A549 (cell line): ENCODE measurements around the gene CTBP2. TPM values are rescaled to one million over a fixed set of nuclear protein-coding genes. Genes with fewer than 3 reads are reported as not detected.

Source experiments
- ATAC-seq, 2 experiments: fragments of 200-7000 bp in 1 of 2; fragments of >200 bp in 1 of 2; cut with Nextera tagmentation in 1 of 2; cut with Tn5 transposase in 1 of 2; 3 replicates each; pipeline versions ENCODE4 v1.8.0 to v1.9.1; 2018 to 2020; ENCODE audit warnings: mild to moderate bottlenecking in 1 of 2, moderate library complexity in 1 of 2
- CTCF ChIA-PET: fragments of 300-600 bp; sonication (Branson Sonifier 250); formaldehyde crosslinking; extraction: SDS; loops from one replicate; lab custom pipeline; 2021; ENCODE audit warnings: antibody characterized with exemption, inconsistent platforms; lab: Yijun Ruan, JAX
- POLR2A ChIA-PET: fragments of 350-600 bp; formaldehyde crosslinking; extraction: SDS; loops from one replicate; lab custom pipeline; 2021; ENCODE audit warnings: antibody characterized with exemption, inconsistent platforms; lab: Yijun Ruan, JAX
- DNase-seq, 2 experiments: peaks; one replicate each; pipeline versions ENCODE4 v3.0.0 to v3.0.0-alpha.2; 2011 to 2016; ENCODE audit warnings: low read depth in 1 of 2, low spot score in 1 of 2
- FAIRE-seq: peaks from 2 replicates; lab custom pipeline; 2011; peaks lifted over from hg19 to GRCh38; lab: Jason Lieb, UNC
- H3K27ac ChIP-seq, 2 experiments: fragments of >200 bp; sonication (Bioruptor Twin); formaldehyde crosslinking; 3 replicates each; pipeline ENCODE4 v1.5.1; 2016 to 2017
- H3K4me1 ChIP-seq: fragments of >200 bp; sonication (Bioruptor Twin); formaldehyde crosslinking; 3 replicates; pipeline ENCODE4 v1.6.1; 2016
- H3K4me2 ChIP-seq: fragments of >200 bp; sonication (Bioruptor Twin); formaldehyde crosslinking; 3 replicates; pipeline ENCODE4 v1.6.1; 2016
- H3K4me3 ChIP-seq: fragments of >200 bp; sonication (Bioruptor Twin); formaldehyde crosslinking; 3 replicates; pipeline ENCODE4 v1.5.1; 2016
- H3K9me3 ChIP-seq: fragments of >200 bp; sonication (Bioruptor Twin); formaldehyde crosslinking; 3 replicates; pipeline ENCODE4 v1.6.1; 2016
- CBX2 ChIP-seq: fragments of 200-600 bp; sonication (generic); IDR thresholded peaks from 2 replicates; pipeline ENCODE4 v1.6.1; 2016; ENCODE audit warnings: low read depth, mild to moderate bottlenecking, borderline replicate concordance
- CHD4 ChIP-seq: fragments of 200-600 bp; sonication (generic); IDR thresholded peaks from 2 replicates; pipeline ENCODE4 v1.6.1; 2016; ENCODE audit warnings: antibody characterized with exemption, mild to moderate bottlenecking, borderline replicate concordance
- FOSL2 ChIP-seq, 2 experiments: fragments of 450-650 bp in 1 of 2; fragments of >200 bp in 1 of 2; sonication (Bioruptor Twin) in 1 of 2; formaldehyde crosslinking; IDR thresholded peaks; 2 replicates each; pipeline versions ENCODE4 v1.5.0 to v1.6.1; 2016 to 2020; ENCODE audit warnings: mild to moderate bottlenecking in 1 of 2, moderate library complexity in 1 of 2
- FOXS1 ChIP-seq: fragments of 250-450 bp; sonication (Bioruptor Pico); IDR thresholded peaks from 2 replicates; pipeline ENCODE4 v1.5.0; 2020; ENCODE audit warnings: mild to moderate bottlenecking, moderate library complexity
- HDAC2 ChIP-seq: fragments of 200-600 bp; sonication (generic); IDR thresholded peaks from 2 replicates; pipeline ENCODE4 v1.6.1; 2016
- HOXB13 ChIP-seq: fragments of 250-450 bp; sonication (Bioruptor Pico); IDR thresholded peaks from 2 replicates; pipeline ENCODE4 v1.5.0; 2020; ENCODE audit warnings: low read depth, mild to moderate bottlenecking, moderate library complexity
- HOXB5 ChIP-seq: fragments of 250-450 bp; sonication (Bioruptor Pico); IDR thresholded peaks from 2 replicates; pipeline ENCODE4 v1.5.0; 2020; ENCODE audit warnings: mild to moderate bottlenecking, moderate library complexity
- JUNB ChIP-seq: fragments of >200 bp; sonication (Bioruptor Twin); formaldehyde crosslinking; IDR thresholded peaks from 2 replicates; pipeline ENCODE4 v1.6.1; 2016
- KDM1A ChIP-seq: fragments of 200-600 bp; sonication (generic); IDR thresholded peaks from 2 replicates; pipeline ENCODE4 v1.6.1; 2016; ENCODE audit warnings: low read depth, mild to moderate bottlenecking
- MAFK ChIP-seq: fragments of 450-650 bp; IDR thresholded peaks from 2 replicates; pipeline ENCODE4 v1.6.1; 2014; ENCODE audit not compliant: partially characterized antibody
- MYC ChIP-seq: IDR thresholded peaks from 2 replicates; pipeline ENCODE4 v1.6.1; 2012; ENCODE audit warnings: mild to moderate bottlenecking, inconsistent platforms, low read length, improper control_type of control experiment, borderline replicate concordance
- NFE2L2 ChIP-seq: fragments of 150-350 bp; conservative IDR thresholded peaks from 2 replicates; pipeline ENCODE4 v1.6.1; 2014; ENCODE audit warnings: low read length
- NR3C1 ChIP-seq: fragments of >200 bp; sonication (Bioruptor Twin); formaldehyde crosslinking; IDR thresholded peaks from 3 replicates; pipeline ENCODE4 v1.6.1; 2017
- PHF8 ChIP-seq: fragments of 200-600 bp; sonication (generic); IDR thresholded peaks from 2 replicates; pipeline ENCODE4 v1.6.1; 2016; ENCODE audit warnings: low read depth, mild to moderate bottlenecking, antibody characterized with exemption, moderate library complexity, borderline replicate concordance
- POLR2A ChIP-seq: IDR thresholded peaks from 2 replicates; pipeline ENCODE4 v1.6.1; 2012; ENCODE audit warnings: mild to moderate bottlenecking, low read length
- RARB ChIP-seq: fragments of 250-450 bp; sonication (Bioruptor Pico); IDR thresholded peaks from 2 replicates; pipeline ENCODE4 v1.8.0; 2021; ENCODE audit warnings: mild to moderate bottlenecking, moderate library complexity
- RCOR1 ChIP-seq: fragments of 150-350 bp; IDR thresholded peaks from 2 replicates; pipeline ENCODE4 v1.6.1; 2014; ENCODE audit warnings: antibody characterized with exemption, low read length, low read depth
- RFX5 ChIP-seq: fragments of 450-650 bp; IDR thresholded peaks from 2 replicates; pipeline ENCODE4 v1.7.1; 2014; ENCODE audit warnings: antibody characterized with exemption, mild to moderate bottlenecking, moderate library complexity
- RNF2 ChIP-seq: fragments of 200-600 bp; sonication (generic); IDR thresholded peaks from 2 replicates; pipeline ENCODE4 v1.6.1; 2016; ENCODE audit warnings: low read depth, mild to moderate bottlenecking, antibody characterized with exemption, moderate library complexity, borderline replicate concordance
- SMC3 ChIP-seq: fragments of >200 bp; sonication (Bioruptor Twin); formaldehyde crosslinking; IDR thresholded peaks from 3 replicates; pipeline ENCODE4 v1.6.1; 2018; ENCODE audit warnings: inconsistent platforms
- TFCP2L1 ChIP-seq: fragments of 250-450 bp; sonication (Bioruptor Pico); IDR thresholded peaks from 2 replicates; pipeline ENCODE4 v1.5.0; 2021; ENCODE audit warnings: mild to moderate bottlenecking
- TP53 ChIP-seq: fragments of 250-450 bp; sonication (Bioruptor Pico); IDR thresholded peaks from 2 replicates; pipeline ENCODE4 v1.5.0; 2021; ENCODE audit warnings: mild to moderate bottlenecking, moderate library complexity
- WGBS: methylation state at CpG from one replicate; pipeline ENCODE4 v1.1.6; 2017; ENCODE audit errors: missing lambda C conversion rate; 5-methylcytosine and 5-hydroxymethylcytosine counted together
- polyA plus RNA-seq, 4 experiments: library from polyadenylated mRNA; depleted of rRNA in 3 of 4; stranded (reverse); fragments of >200 nt; fragmentation: RNase III in 1 of 4; extraction: RNeasy Plus Mini Kit Qiagen cat#74134 plus additional on column Dnase treatment in 1 of 4; gene quantifications; 2 replicates in 3 of 4; 3 replicates in 1 of 4; pipeline ENCODE4 v1.2.3, GENCODE V29; 2011 to 2017
- TF ChIP-seq, protein P1 (sequence below): fragments of >200 bp; sonication (Bioruptor Twin); formaldehyde crosslinking; IDR thresholded peaks from 3 replicates; pipeline ENCODE4 v1.5.1; 2016
- TF ChIP-seq, protein P2 (sequence below): fragments of 250-450 bp; sonication (Bioruptor Pico); IDR thresholded peaks from 2 replicates; pipeline ENCODE4 v1.5.0; 2020; ENCODE audit warnings: low read depth, mild to moderate bottlenecking, moderate library complexity
- TF ChIP-seq, protein P3 (sequence below): IDR thresholded peaks from 2 replicates; pipeline ENCODE4 v1.6.1; 2012
- TF ChIP-seq, protein P4 (sequence below): fragments of 250-450 bp; sonication (Bioruptor Pico); IDR thresholded peaks from 2 replicates; pipeline ENCODE4 v1.5.0; 2021; ENCODE audit warnings: mild to moderate bottlenecking, moderate library complexity, borderline replicate concordance
- TF ChIP-seq, protein P5 (sequence below): fragments of >200 bp; sonication (Bioruptor Twin); formaldehyde crosslinking; IDR thresholded peaks from 3 replicates; pipeline ENCODE4 v1.6.1; 2016
- TF ChIP-seq, protein P6 (sequence below): IDR thresholded peaks from 2 replicates; pipeline ENCODE4 v1.6.1; 2012
- TF ChIP-seq, protein P7 (sequence below): fragments of 150-350 bp; IDR thresholded peaks from 2 replicates; pipeline ENCODE4 v1.6.1; 2014; ENCODE audit warnings: low read depth, mild to moderate bottlenecking, low read length

Gene CTBP2
- polyA plus RNA-seq, 2 of the 4 experiments (the other 2 are of a cell fraction) = 74.9 to 78.9 TPM

DNA sequence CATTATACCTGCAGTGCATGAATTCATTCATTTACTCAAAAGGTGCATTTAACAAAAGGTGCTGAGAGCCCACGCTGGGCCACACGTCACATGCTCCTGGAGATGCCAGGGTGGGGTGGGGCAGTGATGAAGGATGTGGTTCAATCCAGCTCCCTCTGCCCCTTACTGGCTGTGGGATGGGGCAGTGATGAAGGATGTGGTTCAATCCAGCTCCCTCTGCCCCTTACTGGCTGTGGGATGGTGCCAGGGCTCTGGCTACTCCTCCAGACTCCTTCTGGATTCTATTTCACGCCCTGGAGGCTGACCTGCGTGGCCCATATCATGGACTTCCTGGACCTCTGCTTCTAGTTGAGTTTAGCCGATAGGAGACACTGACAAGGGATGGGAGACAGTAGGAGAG is 44.0 kb upstream of the CTBP2 start:
- 80% methylated on average over 5 of the region's 5 CpGs for WGBS

DNA sequence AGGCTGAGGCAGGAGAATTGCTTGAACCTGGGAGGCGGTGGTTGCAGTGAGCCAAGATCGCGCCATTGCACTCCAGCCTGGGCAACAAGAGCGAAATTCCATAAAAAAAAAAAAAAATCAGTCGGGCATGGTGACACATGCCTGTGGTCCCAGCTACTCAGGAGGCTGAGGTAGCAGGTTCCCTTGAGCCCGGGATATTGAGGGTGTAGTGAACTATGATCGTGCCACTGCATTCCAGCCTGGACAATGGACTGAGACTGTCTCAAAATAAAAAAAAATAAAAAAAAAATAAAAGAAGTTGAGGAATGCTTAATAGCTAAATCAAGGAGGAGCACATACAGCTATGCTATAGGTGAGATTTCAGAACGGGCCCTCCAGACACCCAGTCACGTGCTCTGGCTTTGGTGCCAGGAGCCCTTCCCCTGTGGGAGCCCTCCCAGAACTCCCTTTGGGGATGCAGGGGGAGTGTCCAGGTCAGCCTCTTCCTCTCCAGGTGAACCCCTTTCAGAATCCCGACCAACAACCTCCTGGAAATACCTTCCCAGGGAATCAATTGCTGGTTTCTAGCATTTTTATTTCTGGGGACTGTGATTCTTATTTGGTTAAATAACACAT is 42.9 kb upstream of the CTBP2 start:
- DNase-seq (no peak), FAIRE-seq (no peak)
- CTCF ChIA-PET = interaction anchor here (0.6 to 1.9 kb wide), 4 partner anchors 9 to 50 kb away, joined by 3 to 6 read pairs (median 3); no protein-coding TSS in a partner anchor

More for the DNA sequence above, 44.0 kb upstream of the CTBP2 start:
- no peak overlapping the region for H3K4me2 ChIP-seq
- H3K4me3 ChIP-seq = no peak overlapping the region
- H3K27ac ChIP-seq = no peak overlapping the region
- no peak for ATAC-seq
- no peak for DNase-seq
- H3K9me3 ChIP-seq = no peaks in the 10 kb centered on the region
- CTCF ChIA-PET = interaction anchor here (1.2 kb wide), 1 partner anchor 10 kb away, joined by 3 read pairs; no protein-coding TSS in a partner anchor
- TF ChIP-seq FOXS1 = no peak
- TF ChIP-seq NR3C1 = no peak
- TF ChIP-seq HOXB5 (CRISPR knock-in tag) = no peak
- no peak for TF ChIP-seq HOXB13 (CRISPR knock-in tag)
- TF ChIP-seq, protein P1, sequence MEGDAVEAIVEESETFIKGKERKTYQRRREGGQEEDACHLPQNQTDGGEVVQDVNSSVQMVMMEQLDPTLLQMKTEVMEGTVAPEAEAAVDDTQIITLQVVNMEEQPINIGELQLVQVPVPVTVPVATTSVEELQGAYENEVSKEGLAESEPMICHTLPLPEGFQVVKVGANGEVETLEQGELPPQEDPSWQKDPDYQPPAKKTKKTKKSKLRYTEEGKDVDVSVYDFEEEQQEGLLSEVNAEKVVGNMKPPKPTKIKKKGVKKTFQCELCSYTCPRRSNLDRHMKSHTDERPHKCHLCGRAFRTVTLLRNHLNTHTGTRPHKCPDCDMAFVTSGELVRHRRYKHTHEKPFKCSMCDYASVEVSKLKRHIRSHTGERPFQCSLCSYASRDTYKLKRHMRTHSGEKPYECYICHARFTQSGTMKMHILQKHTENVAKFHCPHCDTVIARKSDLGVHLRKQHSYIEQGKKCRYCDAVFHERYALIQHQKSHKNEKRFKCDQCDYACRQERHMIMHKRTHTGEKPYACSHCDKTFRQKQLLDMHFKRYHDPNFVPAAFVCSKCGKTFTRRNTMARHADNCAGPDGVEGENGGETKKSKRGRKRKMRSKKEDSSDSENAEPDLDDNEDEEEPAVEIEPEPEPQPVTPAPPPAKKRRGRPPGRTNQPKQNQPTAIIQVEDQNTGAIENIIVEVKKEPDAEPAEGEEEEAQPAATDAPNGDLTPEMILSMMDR = no peak
- no peak for TF ChIP-seq FOSL2 (IDR thresholded peaks at IDR 0.05)
- no peak for TF ChIP-seq FOSL2 (CRISPR knock-in tag; IDR thresholded peaks at IDR 0.05)
- TF ChIP-seq, protein P2, sequence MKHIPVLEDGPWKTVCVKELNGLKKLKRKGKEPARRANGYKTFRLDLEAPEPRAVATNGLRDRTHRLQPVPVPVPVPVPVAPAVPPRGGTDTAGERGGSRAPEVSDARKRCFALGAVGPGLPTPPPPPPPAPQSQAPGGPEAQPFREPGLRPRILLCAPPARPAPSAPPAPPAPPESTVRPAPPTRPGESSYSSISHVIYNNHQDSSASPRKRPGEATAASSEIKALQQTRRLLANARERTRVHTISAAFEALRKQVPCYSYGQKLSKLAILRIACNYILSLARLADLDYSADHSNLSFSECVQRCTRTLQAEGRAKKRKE = no peak
- TF ChIP-seq CBX2 = no peak
- no peak for TF ChIP-seq MAFK
- TF ChIP-seq RNF2 = no peak
- TF ChIP-seq NFE2L2 = no peak
- TF ChIP-seq RCOR1 = no peak
- TF ChIP-seq TP53 (CRISPR knock-in tag) = no peak
- peaks cover 12% of the 10 kb centered on the region; the same call in 2 of the 3 replicates for H3K4me1 ChIP-seq
- no peak for FAIRE-seq
- POLR2A ChIA-PET = no interaction called here

More for the DNA sequence above, 42.9 kb upstream of the CTBP2 start:
- peaks cover 12% of the 10 kb centered on the region; the same call in 2 of the 3 replicates for H3K4me1 ChIP-seq
- WGBS = 75% methylated on average over 10 of the region's 10 CpGs
- ATAC-seq = no peak
- no peak for TF ChIP-seq PHF8
- TF ChIP-seq SMC3 = no peak
- TF ChIP-seq NR3C1 = no peak
- TF ChIP-seq, protein P3, sequence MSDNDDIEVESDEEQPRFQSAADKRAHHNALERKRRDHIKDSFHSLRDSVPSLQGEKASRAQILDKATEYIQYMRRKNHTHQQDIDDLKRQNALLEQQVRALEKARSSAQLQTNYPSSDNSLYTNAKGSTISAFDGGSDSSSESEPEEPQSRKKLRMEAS = no peak
- TF ChIP-seq CHD4 = no peak
- TF ChIP-seq JUNB = no peak
- TF ChIP-seq, protein P4, sequence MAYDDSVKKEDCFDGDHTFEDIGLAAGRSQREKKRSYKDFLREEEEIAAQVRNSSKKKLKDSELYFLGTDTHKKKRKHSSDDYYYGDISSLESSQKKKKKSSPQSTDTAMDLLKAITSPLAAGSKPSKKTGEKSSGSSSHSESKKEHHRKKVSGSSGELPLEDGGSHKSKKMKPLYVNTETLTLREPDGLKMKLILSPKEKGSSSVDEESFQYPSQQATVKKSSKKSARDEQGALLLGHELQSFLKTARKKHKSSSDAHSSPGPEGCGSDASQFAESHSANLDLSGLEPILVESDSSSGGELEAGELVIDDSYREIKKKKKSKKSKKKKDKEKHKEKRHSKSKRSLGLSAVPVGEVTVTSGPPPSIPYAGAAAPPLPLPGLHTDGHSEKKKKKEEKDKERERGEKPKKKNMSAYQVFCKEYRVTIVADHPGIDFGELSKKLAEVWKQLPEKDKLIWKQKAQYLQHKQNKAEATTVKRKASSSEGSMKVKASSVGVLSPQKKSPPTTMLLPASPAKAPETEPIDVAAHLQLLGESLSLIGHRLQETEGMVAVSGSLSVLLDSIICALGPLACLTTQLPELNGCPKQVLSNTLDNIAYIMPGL (CRISPR knock-in tag) = no peak
- TF ChIP-seq NFE2L2 = no peak
- TF ChIP-seq, protein P5, sequence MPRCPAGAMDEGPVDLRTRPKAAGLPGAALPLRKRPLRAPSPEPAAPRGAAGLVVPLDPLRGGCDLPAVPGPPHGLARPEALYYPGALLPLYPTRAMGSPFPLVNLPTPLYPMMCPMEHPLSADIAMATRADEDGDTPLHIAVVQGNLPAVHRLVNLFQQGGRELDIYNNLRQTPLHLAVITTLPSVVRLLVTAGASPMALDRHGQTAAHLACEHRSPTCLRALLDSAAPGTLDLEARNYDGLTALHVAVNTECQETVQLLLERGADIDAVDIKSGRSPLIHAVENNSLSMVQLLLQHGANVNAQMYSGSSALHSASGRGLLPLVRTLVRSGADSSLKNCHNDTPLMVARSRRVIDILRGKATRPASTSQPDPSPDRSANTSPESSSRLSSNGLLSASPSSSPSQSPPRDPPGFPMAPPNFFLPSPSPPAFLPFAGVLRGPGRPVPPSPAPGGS = no peak
- no peak for TF ChIP-seq RARB
- TF ChIP-seq HDAC2 = no peak
- no peak for TF ChIP-seq KDM1A
- no peak for TF ChIP-seq TFCP2L1 (CRISPR knock-in tag)
- no peak for TF ChIP-seq POLR2A
- no peak for TF ChIP-seq CBX2
- TF ChIP-seq, protein P6, sequence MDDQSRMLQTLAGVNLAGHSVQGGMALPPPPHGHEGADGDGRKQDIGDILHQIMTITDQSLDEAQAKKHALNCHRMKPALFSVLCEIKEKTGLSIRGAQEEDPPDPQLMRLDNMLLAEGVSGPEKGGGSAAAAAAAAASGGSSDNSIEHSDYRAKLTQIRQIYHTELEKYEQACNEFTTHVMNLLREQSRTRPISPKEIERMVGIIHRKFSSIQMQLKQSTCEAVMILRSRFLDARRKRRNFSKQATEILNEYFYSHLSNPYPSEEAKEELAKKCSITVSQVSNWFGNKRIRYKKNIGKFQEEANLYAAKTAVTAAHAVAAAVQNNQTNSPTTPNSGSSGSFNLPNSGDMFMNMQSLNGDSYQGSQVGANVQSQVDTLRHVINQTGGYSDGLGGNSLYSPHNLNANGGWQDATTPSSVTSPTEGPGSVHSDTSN = no peak
- TF ChIP-seq RFX5 = no peak
- TF ChIP-seq, protein P7, sequence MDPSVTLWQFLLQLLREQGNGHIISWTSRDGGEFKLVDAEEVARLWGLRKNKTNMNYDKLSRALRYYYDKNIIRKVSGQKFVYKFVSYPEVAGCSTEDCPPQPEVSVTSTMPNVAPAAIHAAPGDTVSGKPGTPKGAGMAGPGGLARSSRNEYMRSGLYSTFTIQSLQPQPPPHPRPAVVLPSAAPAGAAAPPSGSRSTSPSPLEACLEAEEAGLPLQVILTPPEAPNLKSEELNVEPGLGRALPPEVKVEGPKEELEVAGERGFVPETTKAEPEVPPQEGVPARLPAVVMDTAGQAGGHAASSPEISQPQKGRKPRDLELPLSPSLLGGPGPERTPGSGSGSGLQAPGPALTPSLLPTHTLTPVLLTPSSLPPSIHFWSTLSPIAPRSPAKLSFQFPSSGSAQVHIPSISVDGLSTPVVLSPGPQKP = no peak
- TF ChIP-seq MYC = no peak
- TF ChIP-seq RNF2 = no peak
- no peak overlapping the region for H3K4me3 ChIP-seq
- H3K9me3 ChIP-seq = no peaks in the 10 kb centered on the region
- H3K27ac ChIP-seq = no peak overlapping the region
- H3K4me2 ChIP-seq = no peak overlapping the region
- POLR2A ChIA-PET = no interaction called here
